Stimulated activated CD8-positive, alpha-beta memory T cell treated with anti-CD3 and anti-CD28 coated beads, Interleukin-7, amount 100 ng/mL, for 4 hours (primary cell): ENCODE measurements around the gene CHAC2.
"Not testable (repeated sequence)": the region's sequence is repeated elsewhere in the genome, so short reads cannot be mapped to it uniquely, and the experiment has no call there.

Source experiments
- DNase-seq, 2 donors: peaks; one replicate each; pipeline ENCODE4 v3.0.0-alpha.2; 2020; ENCODE audit warnings: low read depth in 2 of 2

The CHAC2 gene

DNA sequence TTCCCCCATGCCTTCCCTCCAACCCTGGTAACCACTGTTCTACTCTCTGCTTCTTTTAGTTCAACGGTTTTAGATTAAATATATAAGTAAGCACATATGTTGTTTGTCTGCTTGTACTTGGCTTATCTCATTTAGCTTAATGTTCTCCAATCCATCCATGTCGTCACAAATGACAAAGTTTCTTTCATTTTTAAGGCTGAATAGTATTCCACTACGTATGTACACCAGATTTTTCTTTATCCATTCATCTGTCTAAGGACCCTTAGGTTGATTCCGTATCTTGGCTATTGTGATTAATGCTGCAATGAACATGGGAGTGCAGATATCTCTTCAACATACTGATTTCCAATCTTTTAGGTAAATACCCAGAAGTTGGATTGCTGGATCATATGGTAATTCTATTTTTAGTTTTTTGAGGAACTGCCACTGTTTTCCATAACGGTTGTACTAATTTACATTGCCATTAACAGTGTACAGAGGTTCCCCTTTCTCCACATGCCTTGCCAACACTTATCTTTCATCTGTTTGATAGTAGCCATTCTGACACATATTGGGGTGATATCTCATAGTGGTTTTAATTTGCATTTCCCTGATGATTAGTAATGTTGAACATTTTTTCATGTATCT lies 11.0 kb downstream of the CHAC2 start:
- no peak for DNase-seq

- DNase-seq: no peak
Observed at GRCh38 chr2:53780056-53780455, 12.5 kb downstream of the CHAC2 start.

- DNase-seq: no peak
Observed at GRCh38 chr2:53782676-53783075, 15.1 kb downstream of the CHAC2 start.

DNA sequence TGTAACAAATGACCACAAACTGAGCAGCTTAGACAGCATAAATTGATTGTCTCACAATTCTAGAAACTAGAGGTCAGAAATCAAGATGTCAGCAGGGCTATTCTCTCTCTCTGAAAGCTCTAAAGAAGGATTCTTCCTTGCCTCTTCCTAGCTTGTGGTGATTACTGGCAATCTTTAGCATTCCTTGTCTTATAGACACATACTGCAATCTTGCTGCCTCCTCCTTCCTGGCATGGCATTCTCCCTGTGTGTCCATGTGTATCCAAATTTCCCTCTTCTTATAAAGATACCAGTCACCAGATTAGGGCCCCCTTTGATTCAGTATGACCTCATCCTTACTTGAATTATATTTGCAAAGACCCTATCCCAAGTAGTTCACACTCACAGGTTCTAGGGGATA lies 16.8 kb downstream of the CHAC2 start:
- DNase-seq: no peak

DNA sequence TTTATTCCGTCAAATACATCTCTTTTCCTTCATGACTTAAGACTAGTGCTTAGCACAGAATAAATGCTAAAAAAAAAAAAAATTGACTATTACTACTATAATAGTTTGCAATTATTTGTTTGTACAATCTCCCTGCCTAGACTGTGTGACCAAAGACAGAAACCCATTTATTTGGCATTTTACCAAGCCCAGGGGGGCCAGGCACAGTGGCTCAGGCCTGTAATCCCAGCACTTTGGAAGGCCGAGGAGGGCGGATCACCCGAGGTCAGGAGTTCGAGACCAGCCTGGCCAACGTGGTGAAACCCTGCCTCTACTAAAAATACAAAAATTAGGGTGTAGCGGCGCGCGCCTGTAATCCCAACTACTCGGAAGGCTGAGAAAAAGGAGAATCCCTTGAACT lies 17.8 kb downstream of the CHAC2 start:
- DNase-seq: no peak

DNA sequence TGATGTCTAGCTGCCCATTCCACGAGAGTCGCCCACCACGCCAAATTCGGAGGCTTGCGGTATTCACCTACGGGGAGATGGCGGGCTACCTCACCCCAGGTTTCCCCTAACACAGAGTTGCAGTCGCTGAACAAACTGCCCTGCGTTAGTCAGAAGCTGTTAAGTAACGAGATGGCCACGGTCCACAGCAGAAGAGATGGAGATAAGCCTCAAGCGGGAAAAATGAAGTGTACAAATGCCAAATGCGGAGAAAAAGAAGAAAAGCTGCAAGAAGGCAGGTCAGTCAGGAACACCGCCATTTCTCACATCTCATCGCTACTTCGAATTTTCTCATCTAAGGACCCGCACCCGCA lies 18.7 kb downstream of the CHAC2 start:
- DNase-seq: peak in 1 of 2 donors; percentile 8

- DNase-seq: peak; percentile 77 to 86
Observed at GRCh38 chr2:53786705-53787613, 19.4 kb downstream of the CHAC2 start, which contains the start of the genes ASB3 and ERLEC1. Gene ASB3, minus strand, starts transcription at chr2:53786953. Its CDS starts 21,381 bp downstream, at chr2:53765572. Gene ERLEC1, plus strand, starts transcription at chr2:53787044. Its CDS starts 167 bp downstream, at chr2:53787211.

GRCh38 chr2:53787614-53788289 lies 20.1 kb downstream of the CHAC2 start:
- no peak for DNase-seq

DNA sequence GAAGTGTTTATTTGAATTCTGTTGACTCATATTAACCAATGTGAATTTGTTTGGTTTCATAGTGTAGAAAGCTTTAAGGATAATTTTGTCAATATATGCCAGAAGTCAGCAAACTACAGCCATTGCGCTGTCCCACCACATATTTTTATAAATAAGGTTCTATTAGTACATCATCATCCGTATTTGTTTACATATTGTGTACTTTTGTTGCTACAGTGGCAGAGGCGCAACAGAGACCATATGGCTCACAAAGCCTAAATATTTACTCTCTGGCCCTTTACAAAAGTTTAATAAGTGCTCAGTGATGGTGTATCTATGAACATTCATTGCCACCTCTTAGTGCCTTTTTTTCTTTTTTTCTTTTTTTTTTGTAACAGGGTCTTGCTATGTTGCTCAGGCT lies 25.7 kb downstream of the CHAC2 start:
- no peak for DNase-seq

GRCh38 chr2:53793821-53794220 lies 26.2 kb downstream of the CHAC2 start:
- DNase-seq: no peak

DNA sequence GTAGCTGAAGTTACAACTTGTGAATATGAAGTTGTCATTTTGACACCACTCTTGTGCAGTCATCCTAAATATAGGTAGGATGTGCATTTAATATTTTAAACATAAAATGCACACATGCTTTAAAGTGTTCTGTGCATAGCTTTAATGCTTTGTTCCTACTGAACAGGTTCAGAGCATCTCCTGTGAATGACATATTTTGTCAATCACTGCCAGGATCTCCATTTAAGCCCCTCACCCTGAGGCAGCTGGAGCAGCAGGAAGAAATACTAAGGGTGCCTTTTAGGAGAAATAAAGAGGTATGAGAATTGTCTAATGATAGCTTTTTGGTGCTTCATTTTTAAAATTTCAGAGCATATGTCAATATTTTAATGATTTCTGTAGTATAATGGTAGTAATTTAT lies 33.9 kb downstream of the CHAC2 start:
- DNase-seq: no peak

- no peak for DNase-seq
Observed at GRCh38 chr2:53802617-53803151, 35.1 kb downstream of the CHAC2 start.

- DNase-seq: no peak
Observed at GRCh38 chr2:53811601-53812000, 44.0 kb downstream of the CHAC2 start.

DNA sequence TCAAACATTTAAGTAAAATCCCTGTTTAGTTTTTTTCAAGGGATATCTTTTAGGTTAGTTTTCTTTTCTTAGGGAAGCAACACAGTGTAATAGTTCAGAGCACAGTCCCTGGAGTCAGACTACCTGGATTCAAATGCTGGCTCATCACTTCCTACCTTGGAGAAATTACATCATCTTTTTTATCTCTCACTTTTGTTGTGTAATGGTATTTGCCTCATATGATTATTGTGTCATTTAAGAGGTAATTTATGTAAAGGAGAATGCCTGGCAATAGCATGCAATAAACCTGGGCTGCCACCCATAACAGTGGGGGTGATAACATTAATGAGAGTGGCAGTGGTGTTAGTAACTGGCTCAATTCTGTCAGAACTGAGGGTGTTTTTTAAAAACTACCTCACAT lies 45.5 kb downstream of the CHAC2 start:
- DNase-seq: no peak

DNA sequence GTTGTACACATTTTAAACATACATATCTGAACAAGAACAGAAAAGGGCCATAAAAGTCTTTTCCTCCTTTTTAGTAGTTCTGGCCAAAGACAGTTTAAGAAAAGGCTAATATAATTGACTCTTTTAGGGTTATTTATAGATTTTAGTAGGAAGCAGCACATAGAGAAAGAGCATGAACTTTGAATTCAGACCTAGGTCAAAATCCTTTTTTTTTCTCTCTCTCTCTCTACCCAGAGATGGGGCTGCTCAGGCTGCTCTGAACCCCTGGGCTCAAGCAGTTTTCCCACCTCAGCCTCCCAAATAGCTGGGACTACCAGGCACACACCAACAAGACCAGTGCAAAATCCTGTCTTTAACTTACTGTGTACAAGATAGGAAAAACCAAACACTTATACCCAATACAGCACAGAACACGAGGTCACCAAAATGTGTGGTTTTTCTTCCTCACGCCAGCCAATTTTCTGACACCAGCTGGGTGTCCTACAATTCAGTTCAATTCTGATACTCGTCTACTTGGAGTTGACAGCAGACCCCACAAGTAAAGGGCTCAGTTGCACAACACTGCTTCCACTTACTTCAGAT lies 51.3 kb downstream of the CHAC2 start:
- DNase-seq: no peak

DNA sequence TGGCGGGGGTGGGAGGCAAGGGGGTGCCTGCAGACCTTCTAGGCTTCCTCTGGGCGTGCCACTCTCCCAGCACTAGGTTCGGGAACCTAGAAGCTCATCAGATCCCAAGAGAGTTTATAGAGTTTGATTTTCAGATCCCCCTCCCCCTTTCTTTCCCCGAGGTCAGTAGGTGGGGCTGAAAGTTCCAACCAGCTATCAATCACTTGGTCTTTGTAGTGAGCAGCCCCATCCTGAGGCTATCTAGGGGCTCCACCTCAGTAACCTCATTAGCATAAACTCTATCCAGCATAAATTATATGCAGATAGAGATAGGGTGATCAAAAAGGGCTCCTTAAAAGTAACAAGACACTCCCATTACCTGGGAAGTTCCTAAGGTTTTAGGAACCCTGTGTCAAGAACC lies 52.0 kb downstream of the CHAC2 start:
- no peak for DNase-seq

GRCh38 chr2:53820048-53820447 lies 52.4 kb downstream of the CHAC2 start:
- DNase-seq: no peak

DNA sequence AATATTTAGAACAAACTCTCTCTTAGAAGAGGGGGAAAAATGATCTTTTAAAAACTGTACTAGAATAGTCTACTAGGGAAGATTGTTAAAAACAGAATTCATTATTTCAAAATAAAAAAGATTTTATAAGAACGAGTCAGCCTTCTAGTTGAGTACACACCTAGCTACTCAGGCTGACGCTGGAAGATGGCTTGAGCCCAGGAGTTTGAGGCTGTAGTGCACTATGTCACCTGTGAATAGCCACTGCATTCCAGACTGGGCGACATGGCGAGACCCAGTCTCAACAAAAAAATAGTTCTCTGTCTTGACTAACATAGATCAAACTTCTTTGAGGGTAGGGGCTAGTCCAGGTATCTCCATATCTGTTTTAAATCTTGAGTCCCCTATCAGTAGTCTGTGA lies 53.1 kb downstream of the CHAC2 start:
- DNase-seq: no peak

DNA sequence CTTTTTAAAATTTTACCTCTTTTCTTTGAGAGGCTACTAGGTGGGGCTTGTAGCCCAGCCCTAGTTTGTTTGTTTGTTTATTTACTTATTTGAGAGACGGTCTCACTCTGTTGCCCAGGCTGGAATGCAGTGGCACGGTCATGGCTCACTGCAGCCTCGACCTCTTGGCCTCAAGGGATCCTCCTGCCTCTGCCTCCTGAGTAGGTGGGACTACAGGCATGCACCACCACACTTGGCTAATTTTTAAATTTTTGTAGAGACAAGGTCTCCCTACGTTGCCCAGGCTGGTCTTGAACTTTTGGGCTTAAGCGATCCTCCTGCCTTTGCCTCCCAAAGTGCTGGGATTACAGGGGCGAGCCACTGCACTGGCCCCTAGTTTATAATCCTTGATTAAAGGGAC lies 54.2 kb downstream of the CHAC2 start:
- DNase-seq: no peak

- not testable (repeated sequence) for DNase-seq
Observed at GRCh38 chr2:53823639-53824038, 56.0 kb downstream of the CHAC2 start.
